H9 (cell line): Measurements from ENCODE around the gene ART4. TPM values are rescaled to one million over a fixed set of nuclear protein-coding genes. Genes with fewer than 3 reads are reported as not detected.

Experiments
- DNase-seq: peaks from one replicate; pipeline ENCODE4 v3.0.0-alpha.2; 2017
- H2AFZ ChIP-seq: one replicate; pipeline ENCODE4 v1.6.1; 2013; ENCODE audit warnings: mild to moderate bottlenecking, low read length, control low read depth, moderate library complexity
- H2AK5ac ChIP-seq: 2 replicates; pipeline ENCODE4 v1.6.1; 2013; ENCODE audit warnings: low read length, control low read depth, mixed read lengths; ENCODE audit not compliant: insufficient read length
- H2BK120ac ChIP-seq: one replicate; pipeline ENCODE4 v1.6.1; 2013; ENCODE audit warnings: low read depth, mild to moderate bottlenecking, low read length, control low read depth, inconsistent platforms; ENCODE audit not compliant: poor library complexity, severe bottlenecking
- H2BK12ac ChIP-seq: 2 replicates; pipeline ENCODE4 v1.6.1; 2013; ENCODE audit warnings: low read length, control low read depth, mixed read lengths, low read depth; ENCODE audit not compliant: insufficient read length
- H2BK15ac ChIP-seq: 2 replicates; pipeline ENCODE4 v1.6.1; 2013; ENCODE audit warnings: low read depth, low read length, control low read depth
- H2BK20ac ChIP-seq: one replicate; pipeline ENCODE4 v1.6.1; 2013; ENCODE audit warnings: low read depth, mild to moderate bottlenecking, low read length, control low read depth, inconsistent platforms; ENCODE audit not compliant: poor library complexity, severe bottlenecking
- H2BK5ac ChIP-seq: 2 replicates; pipeline ENCODE4 v1.6.1; 2013; ENCODE audit warnings: low read length, control low read depth, mixed read lengths; ENCODE audit not compliant: insufficient read length
- H3K14ac ChIP-seq: 2 replicates; pipeline ENCODE4 v1.6.1; 2013; ENCODE audit warnings: low read length, control low read depth; ENCODE audit not compliant: insufficient read depth
- H3K18ac ChIP-seq: 2 replicates; pipeline ENCODE4 v1.6.1; 2013; ENCODE audit warnings: low read depth, mild to moderate bottlenecking, mixed read lengths, low read length, control low read depth; ENCODE audit not compliant: insufficient read length
- H3K23ac ChIP-seq: 2 replicates; pipeline ENCODE4 v1.6.1; 2013; ENCODE audit warnings: low read length, control low read depth, mixed read lengths, low read depth; ENCODE audit not compliant: insufficient read length
- H3K23me2 ChIP-seq: 2 replicates; pipeline ENCODE4 v1.6.1; 2013; ENCODE audit warnings: low read depth, mild to moderate bottlenecking, mixed read lengths, low read length, control low read depth; ENCODE audit not compliant: insufficient read length, poor library complexity, severe bottlenecking
- H3K27ac ChIP-seq: 2 replicates; pipeline ENCODE4 v1.5.1; 2013; ENCODE audit warnings: low read length, control low read depth, mixed read lengths, low read depth; ENCODE audit not compliant: insufficient read length
- H3K27me3 ChIP-seq: 2 replicates; pipeline ENCODE4 v1.6.1; 2013; ENCODE audit warnings: low read length, control low read depth, inconsistent platforms; ENCODE audit not compliant: insufficient read depth
- H3K4ac ChIP-seq: 2 replicates; pipeline ENCODE4 v1.6.1; 2013; ENCODE audit warnings: low read depth, mild to moderate bottlenecking, control low read depth, inconsistent platforms, low read length, moderate library complexity
- H3K4me1 ChIP-seq: 2 replicates; pipeline ENCODE4 v1.6.1; 2013; ENCODE audit warnings: low read length, control low read depth, inconsistent platforms; ENCODE audit not compliant: insufficient read depth
- H3K4me2 ChIP-seq: 2 replicates; pipeline ENCODE4 v1.6.1; 2013; ENCODE audit warnings: low read length, control low read depth, mixed read lengths; ENCODE audit not compliant: insufficient read length, insufficient read depth
- H3K56ac ChIP-seq: 2 replicates; pipeline ENCODE4 v1.6.1; 2013; ENCODE audit warnings: low read depth, mild to moderate bottlenecking, mixed read lengths, low read length, control low read depth; ENCODE audit not compliant: insufficient read length
- H3K79me1 ChIP-seq: 2 replicates; pipeline ENCODE4 v1.6.1; 2013; ENCODE audit warnings: low read depth, mild to moderate bottlenecking, moderate library complexity, low read length, control low read depth, inconsistent platforms; ENCODE audit not compliant: insufficient read depth, poor library complexity, severe bottlenecking
- H3K79me2 ChIP-seq: 2 replicates; pipeline ENCODE4 v1.6.1; 2013; ENCODE audit warnings: low read length, control low read depth, inconsistent platforms; ENCODE audit not compliant: insufficient read depth
- H3K9ac ChIP-seq: 2 replicates; pipeline ENCODE4 v1.6.1; 2013; ENCODE audit warnings: low read length, control low read depth, mixed read lengths; ENCODE audit not compliant: insufficient read length; ENCODE audit errors: extremely low read depth
- H3K9me3 ChIP-seq: one replicate; pipeline ENCODE4 v1.6.1; 2013; ENCODE audit warnings: low read depth, low read length, inconsistent platforms; ENCODE audit not compliant: control insufficient read depth
- H3T11ph ChIP-seq: one replicate; pipeline ENCODE4 v1.6.1; 2013; ENCODE audit warnings: mild to moderate bottlenecking, low read length, control low read depth, inconsistent platforms
- H4K20me1 ChIP-seq: one replicate; pipeline ENCODE4 v1.6.1; 2013; ENCODE audit not compliant: control insufficient read depth, insufficient read length, insufficient read depth
- H4K5ac ChIP-seq: 2 replicates; pipeline ENCODE4 v1.6.1; 2013; ENCODE audit warnings: low read depth, mild to moderate bottlenecking, mixed read lengths, low read length, control low read depth; ENCODE audit not compliant: insufficient read length
- H4K8ac ChIP-seq: replicated peaks from 2 replicates; pipeline ENCODE4 v1.6.1; 2013; ENCODE audit warnings: low read length, control low read depth, mixed read lengths, low read depth; ENCODE audit not compliant: insufficient read length
- H4K91ac ChIP-seq: 2 replicates; pipeline ENCODE4 v1.6.1; 2013; ENCODE audit warnings: low read depth, mild to moderate bottlenecking, moderate library complexity, mixed read lengths, low read length, control low read depth; ENCODE audit not compliant: insufficient read length
- H3K27ac Mint-ChIP-seq, 3 experiments: 2 replicates in 2 of 3; 3 replicates in 1 of 3; pipeline ENCODE4 v1.8.0; 2020 to 2021; ENCODE audit warnings: mixed read lengths in 3 of 3, mild to moderate bottlenecking in 1 of 3, moderate library complexity in 1 of 3
- H3K27me3 Mint-ChIP-seq: 2 replicates; pipeline ENCODE4 v1.8.0; 2021; ENCODE audit warnings: low read depth, mild to moderate bottlenecking, moderate library complexity, mixed read lengths
- H3K36me3 Mint-ChIP-seq, 3 experiments: 2 replicates in 2 of 3; 3 replicates in 1 of 3; pipeline ENCODE4 v1.8.0; 2020 to 2021; ENCODE audit warnings: low read depth in 3 of 3, mixed read lengths in 3 of 3; ENCODE audit not compliant: insufficient read depth in 1 of 3
- H3K4me1 Mint-ChIP-seq, 2 experiments: 2 replicates each; pipeline ENCODE4 v1.8.0; 2020; ENCODE audit warnings: mixed read lengths in 2 of 2
- H3K4me3 Mint-ChIP-seq, 2 experiments: 2 replicates in 1 of 2; 3 replicates in 1 of 2; pipeline ENCODE4 v1.8.0; 2020 to 2021; ENCODE audit warnings: mild to moderate bottlenecking in 2 of 2, mixed read lengths in 2 of 2, moderate library complexity in 1 of 2
- H3K9me3 Mint-ChIP-seq, 2 experiments: 2 replicates in 1 of 2; 3 replicates in 1 of 2; pipeline ENCODE4 v1.8.0; 2020; ENCODE audit warnings: mild to moderate bottlenecking in 2 of 2, mixed read lengths in 2 of 2, moderate library complexity in 1 of 2
- CTCF ChIP-seq: fragments of 200-600 bp; sonication (generic); conservative IDR thresholded peaks from 3 replicates; pipeline ENCODE4 v1.8.0; 2021; ENCODE audit warnings: antibody characterized with exemption, mild to moderate bottlenecking
- WGBS: extraction: QIAGEN DNeasy Blood & Tissue Kit; methylation state at CpG from one replicate; pipeline ENCODE4 v1.1.7; 2013; ENCODE audit warnings: missing lambda C conversion rate, low lambda C conversion rate, mixed read lengths; ENCODE audit not compliant: insufficient read length; ENCODE audit errors: extremely low coverage; 5-methylcytosine and 5-hydroxymethylcytosine counted together
- total RNA-seq: library from RNA; stranded (reverse); gene quantifications from 2 replicates; pipeline ENCODE4 v1.2.1, GENCODE V29; 2021

Gene ART4
- total RNA-seq, 1 experiment from 2014 or later: not detected

- no peak for TF ChIP-seq CTCF
- H3K4me3 Mint-ChIP-seq: no peak overlapping the region
- no peak overlapping the region for H3K9ac ChIP-seq
Observed at GRCh38 chr12:14884458-14884878, 41.1 kb upstream of the ART4 start.

More at GRCh38 chr12:14884458-14884878, 41.1 kb upstream of the ART4 start:
- H3K79me1 ChIP-seq: no peaks in the 10 kb centered on the region
- no peak overlapping the region for H3K23ac ChIP-seq
- H3K4ac ChIP-seq: no peak overlapping the region
- H3K56ac ChIP-seq: no peak overlapping the region
- no peak overlapping the region for H2BK120ac ChIP-seq
- Mint-ChIP-seq H3K36me3 (no peaks in the 10 kb centered on the region), H3K27ac (no peak overlapping the region; a peak in 1 of 7 replicates), H3K4me1 (peaks cover 3 to 4% of the 10 kb centered on the region in 2 experiments; a peak in 2 of 4 replicates), H3K27me3 (no peaks in the 10 kb centered on the region; the same call in 1 of the 2 replicates), H3K9me3 (no peaks in the 10 kb centered on the region)
- no peaks in the 10 kb centered on the region for H3K4me1 ChIP-seq
- no peak overlapping the region for H3K14ac ChIP-seq
- no peak overlapping the region for H2BK20ac ChIP-seq
- H4K91ac ChIP-seq: no peak overlapping the region
- no peak overlapping the region for H2BK5ac ChIP-seq
- H3K9me3 ChIP-seq: no peaks in the 10 kb centered on the region
- H2BK12ac ChIP-seq: no peak overlapping the region
- H4K5ac ChIP-seq: no peak overlapping the region
- WGBS: no CpG with 5 or more reads among the region's 5 CpGs
- H4K20me1 ChIP-seq: no peaks in the 10 kb centered on the region
- no peaks in the 10 kb centered on the region for H3K23me2 ChIP-seq
- no peak overlapping the region for H3T11ph ChIP-seq
- no peak overlapping the region for H2AK5ac ChIP-seq
- no peaks in the 10 kb centered on the region for H3K79me2 ChIP-seq
- no peaks in the 10 kb centered on the region for H3K27me3 ChIP-seq
- no peak overlapping the region for H2BK15ac ChIP-seq
- no peak overlapping the region for H3K4me2 ChIP-seq
- no peak for DNase-seq
- no peak overlapping the region for H2AFZ ChIP-seq
- no peak overlapping the region for H4K8ac ChIP-seq
- no peak overlapping the region for H3K18ac ChIP-seq
- no peak overlapping the region for H3K27ac ChIP-seq
